NCI-H2171 treated with DMSO at 0.1 percent for 48 hours (cell line): ENCODE data around the gene NDUFB1.

Source experiments
- DNase-seq: peaks from one replicate; lab custom pipeline; 2025; lab: John Stamatoyannopoulos, UW

Gene NDUFB1

GRCh38 chr14:92099802-92100201 is 21.7 kb downstream of the NDUFB1 start:
- DNase-seq = no peak

DNA sequence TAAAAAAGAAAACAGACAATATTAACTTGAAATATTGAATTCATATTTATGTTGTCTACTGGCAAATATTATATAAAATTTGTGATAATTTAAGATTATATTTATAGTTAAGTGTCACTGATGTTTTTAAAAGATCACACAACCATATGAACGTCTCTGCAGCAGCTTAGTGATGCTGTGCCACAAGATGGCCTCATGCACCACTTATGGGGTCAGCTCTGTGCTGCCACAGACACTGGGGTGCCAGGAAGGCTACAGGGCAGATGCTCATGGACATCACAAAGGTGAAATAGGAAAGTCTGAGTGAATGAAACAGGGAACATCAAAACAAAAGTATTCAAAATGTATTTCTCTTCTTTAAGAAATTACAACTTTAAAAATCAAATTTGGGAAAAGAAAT is 28.2 kb downstream of the NDUFB1 start:
- no peak for DNase-seq

DNA sequence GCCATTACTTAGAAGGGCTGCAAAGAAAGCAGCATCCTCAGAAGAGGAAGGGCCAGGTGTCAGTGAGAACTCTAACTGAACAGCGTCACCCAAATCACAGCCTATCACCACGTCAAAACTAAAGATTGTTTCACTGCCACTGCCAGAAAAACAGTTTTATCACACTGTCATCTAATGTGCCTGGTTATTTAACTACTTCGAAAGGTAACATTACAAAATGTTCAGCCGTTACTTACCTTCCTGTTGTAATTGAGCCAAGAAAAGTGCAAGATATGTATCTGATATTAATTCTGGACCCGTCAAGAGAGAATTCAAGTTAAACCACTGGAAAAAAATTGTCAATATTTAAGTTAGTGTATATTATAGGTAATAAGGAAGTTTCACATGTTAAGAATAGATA is 33.0 kb downstream of the NDUFB1 start:
- DNase-seq = no peak

GRCh38 chr14:92074555-92074954 is 47.0 kb downstream of the NDUFB1 start:
- DNase-seq = no peak
